SW480 (cell line): ENCODE measurements around the gene ANAPC15.
"Not testable (repeated sequence)": the region's sequence is repeated elsewhere in the genome, so short reads cannot be mapped to it uniquely, and the experiment has no call there.

Experiments
- DNase-seq: peaks from one replicate; pipeline ENCODE4 v3.0.0-alpha.2; 2016; ENCODE audit warnings: low spot score

ANAPC15 gene

GRCh38 chr11:72112143-72112977 lies at the start of gene ANAPC15:
TSS of gene ANAPC15 (minus strand) at chr11:72112695. CDS start at chr11:72111276, 1,419 bp downstream.
- DNase-seq, result peak; percentile 100

- DNase-seq, result no peak
Observed at GRCh38 chr11:72160319-72160718, 47.8 kb upstream of the ANAPC15 start.

DNA sequence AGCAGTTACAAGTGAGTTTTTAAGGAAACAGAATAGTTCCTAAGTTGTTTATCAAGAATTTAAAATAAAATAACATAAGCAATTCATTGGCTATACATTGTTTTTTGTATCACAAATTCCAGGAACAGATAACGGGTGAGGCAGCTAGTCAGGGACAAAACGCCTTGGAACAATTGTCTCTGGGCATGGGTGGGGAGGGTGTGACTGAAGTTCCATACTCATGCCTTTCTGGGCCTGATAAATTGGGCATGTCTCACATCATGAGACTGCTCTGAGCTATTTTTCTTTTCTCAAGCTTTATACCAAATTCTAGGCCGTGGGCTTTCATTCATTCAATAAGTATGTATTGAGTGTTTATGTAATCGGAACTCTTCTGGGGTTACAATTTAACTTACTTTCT lies 44.6 kb upstream of the ANAPC15 start:
- DNase-seq, result no peak

- DNase-seq, result no peak
Observed at GRCh38 chr11:72155751-72156150, 43.3 kb upstream of the ANAPC15 start.

DNA sequence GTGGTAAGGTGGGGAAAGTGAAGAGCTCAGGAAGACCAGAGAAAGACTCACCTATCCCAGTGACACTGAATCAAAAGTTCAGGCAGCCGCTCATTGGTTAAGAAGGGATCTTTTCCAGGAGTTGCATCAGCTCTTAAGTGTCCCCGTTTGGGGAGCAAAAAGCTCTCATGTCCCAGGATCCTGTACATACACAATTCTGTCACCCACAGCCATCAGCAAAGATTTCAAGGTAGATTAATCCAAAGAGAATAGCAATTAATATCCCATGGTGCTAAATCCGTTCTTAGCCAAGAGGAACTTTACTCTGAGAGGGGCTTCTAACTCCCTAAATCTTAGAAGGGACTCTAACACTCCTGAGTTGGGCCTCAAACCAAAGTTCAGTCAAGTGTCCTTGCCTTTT lies 42.3 kb upstream of the ANAPC15 start:
- no peak for DNase-seq

GRCh38 chr11:72153874-72154273 lies 41.4 kb upstream of the ANAPC15 start:
- not testable (repeated sequence) for DNase-seq

GRCh38 chr11:72150882-72151281 lies 38.4 kb upstream of the ANAPC15 start:
- DNase-seq, result no peak

DNA sequence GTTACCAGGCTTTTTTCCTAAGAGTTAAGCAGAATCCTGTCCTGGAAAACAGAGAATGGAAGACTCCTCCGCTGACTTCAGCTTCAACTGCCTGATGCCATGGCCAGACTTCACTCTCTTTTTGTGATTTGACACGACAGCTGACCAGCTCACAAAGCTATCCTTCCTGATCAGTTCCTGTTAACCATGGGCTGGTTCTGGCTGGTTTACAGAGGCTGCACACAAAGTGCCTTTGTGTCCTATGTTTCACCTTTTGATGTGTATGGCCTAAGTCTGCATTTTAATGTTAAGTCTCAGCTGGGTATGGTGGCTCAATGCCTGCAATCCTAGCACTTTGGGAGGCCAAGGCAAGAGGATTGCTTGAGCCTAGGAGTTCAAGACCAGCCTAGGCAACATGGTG lies 34.1 kb upstream of the ANAPC15 start:
- no peak for DNase-seq

DNA sequence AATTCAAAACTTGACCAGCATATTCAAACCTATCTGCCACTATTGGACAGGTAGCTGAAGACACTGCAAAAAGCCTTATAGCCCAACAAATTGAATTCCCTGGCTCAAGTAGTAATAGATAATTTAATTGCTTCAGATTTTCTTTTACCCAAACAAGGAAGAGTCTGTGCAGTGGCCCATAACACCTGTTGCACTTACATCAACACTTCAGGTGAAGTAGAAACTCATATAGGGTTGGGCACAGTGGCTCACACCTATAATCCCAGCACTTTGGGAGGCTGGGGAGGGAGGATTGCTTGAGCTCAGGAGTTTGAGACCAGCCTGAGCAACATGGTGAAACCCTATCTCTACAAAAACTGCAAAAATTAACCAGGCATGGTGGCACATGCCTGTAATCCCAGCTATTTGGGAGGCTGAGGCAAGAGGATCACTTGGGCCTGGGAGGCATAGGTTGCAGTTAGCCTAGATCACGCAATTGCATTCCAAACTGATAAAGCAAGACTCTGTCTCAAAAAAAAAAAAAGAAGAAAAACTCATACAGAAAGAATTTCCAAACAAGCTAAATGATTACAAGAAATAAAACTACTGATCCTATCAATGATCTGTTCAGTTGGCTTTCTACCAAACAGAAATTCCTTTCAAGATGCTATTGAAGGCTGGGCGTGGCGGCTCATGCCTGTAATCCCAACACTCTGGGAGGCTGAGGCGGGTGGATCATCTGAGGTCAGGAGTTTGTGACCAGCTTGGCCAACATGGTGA lies 32.5 kb upstream of the ANAPC15 start:
- DNase-seq, result no peak

GRCh38 chr11:72142543-72142942 lies 30.0 kb upstream of the ANAPC15 start:
- not testable (repeated sequence) for DNase-seq

- DNase-seq, result peak; percentile 21
Observed at GRCh38 chr11:72142086-72142485, 29.6 kb upstream of the ANAPC15 start.

- DNase-seq, result peak; percentile 91
Observed at GRCh38 chr11:72141066-72141465, 28.6 kb upstream of the ANAPC15 start.

DNA sequence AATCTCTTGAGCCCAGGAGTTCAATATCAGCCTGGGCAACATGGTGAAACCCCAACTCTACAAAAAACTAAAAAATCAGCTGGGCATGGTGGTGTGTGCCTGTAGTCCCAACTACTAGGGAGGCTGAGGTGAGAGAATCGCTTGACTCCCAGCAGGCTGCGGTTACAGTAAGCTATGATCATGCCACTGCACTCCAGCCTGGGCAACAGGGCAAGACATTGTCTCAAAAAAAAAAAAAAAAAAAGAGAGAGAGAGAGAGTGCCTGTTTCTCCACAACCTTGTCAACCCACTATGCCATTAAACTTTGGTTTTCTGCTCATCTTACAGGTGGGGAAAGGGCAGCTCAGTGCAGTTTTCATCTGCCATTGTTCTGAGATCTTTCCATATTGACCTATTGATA lies 28.2 kb upstream of the ANAPC15 start:
- peak; percentile 62 for DNase-seq

DNA sequence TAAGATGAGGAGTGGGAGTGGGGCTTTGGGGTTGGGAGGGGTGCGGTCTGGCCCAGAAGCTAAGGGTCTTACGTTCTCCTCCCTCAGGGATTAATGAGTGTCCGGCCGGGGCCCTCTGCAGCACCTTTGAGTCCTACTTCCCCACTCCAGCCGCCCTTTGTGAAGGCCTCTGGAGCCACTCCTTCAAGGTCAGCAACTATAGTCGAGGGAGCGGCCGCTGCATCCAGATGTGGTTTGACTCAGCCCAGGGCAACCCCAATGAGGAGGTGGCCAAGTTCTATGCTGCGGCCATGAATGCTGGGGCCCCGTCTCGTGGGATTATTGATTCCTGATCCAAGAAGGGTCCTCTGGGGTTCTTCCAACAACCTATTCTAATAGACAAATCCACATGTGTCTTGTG lies 27.0 kb upstream of the ANAPC15 start:
- DNase-seq, result no peak

DNA sequence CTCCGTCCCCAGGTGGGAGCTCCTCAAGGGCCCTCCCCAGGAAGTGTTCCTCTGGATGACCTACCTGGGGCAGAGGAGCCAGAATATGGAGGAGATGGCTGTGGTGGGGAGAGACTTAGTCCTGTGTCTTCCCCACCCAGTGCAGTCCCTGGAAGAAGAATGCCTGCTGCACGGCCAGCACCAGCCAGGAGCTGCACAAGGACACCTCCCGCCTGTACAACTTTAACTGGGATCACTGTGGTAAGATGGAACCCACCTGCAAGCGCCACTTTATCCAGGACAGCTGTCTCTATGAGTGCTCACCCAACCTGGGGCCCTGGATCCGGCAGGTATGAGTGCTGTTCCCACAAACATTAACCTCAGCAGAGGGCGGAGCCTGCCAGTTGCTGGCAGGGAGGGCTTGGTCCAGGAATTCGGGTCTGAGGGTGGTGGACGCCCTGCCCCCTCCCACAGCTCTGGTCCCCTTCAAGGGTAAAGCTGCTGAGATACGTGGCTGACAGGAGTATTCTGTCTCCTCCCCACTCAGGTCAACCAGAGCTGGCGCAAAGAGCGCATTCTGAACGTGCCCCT lies 26.4 kb upstream of the ANAPC15 start:
- no peak for DNase-seq

DNA sequence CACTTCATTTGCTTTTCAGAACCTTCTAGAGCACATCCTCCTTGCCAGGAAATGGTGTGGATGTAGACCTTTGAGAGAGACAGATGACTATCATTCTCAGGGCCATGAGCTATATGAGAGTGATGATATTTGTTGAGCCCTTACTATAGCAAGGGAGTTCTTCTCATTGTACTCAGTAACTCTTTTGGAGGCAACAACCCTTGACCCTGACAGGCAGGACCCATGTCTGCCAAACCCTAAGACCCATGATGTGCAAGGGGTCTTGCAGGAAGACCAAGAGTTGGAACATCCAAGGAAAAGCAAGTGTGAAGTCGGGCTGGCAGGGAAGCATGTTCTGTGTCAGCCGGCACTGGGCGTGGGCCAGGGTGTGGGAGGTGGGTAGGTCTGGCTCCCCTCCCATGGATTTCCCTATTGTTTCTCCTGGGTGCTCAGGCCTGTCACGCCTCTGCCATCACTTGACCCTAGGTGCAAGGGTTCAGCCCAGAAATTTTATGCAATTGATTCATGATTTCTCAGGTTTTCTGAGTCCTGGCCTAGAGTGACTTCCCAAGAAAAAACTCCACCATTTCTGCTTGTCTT lies 24.3 kb upstream of the ANAPC15 start:
- DNase-seq, result no peak

DNA sequence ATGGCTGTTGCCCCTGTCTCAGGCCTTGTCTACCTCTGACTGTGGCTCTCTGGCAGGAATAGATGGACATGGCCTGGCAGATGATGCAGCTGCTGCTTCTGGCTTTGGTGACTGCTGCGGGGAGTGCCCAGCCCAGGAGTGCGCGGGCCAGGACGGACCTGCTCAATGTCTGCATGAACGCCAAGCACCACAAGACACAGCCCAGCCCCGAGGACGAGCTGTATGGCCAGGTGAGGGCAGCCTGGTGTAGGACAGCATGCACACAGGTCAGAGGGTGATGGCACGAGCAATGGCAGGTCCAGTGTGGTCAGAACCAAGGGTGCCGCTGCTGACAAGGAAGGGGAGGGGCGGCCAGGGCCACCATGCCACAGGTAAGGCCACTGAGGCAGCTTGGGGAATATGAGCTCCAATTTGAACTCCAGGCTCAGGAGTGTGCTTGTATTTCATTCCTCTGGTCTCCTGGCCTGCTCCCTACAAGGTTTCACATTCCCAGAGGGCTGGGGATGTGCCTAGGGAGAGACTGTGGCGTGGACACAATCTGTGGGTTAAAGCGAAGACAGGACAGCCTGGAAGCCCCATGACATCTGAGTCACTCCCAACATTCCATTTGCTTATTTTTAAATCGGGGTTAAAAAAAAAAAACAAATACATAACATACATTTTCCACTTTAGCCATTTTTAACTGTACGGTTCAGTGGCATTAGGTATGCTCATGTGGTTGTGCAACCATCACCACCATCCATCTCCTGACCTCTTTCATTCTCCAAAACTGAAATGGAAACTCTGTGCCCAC lies 23.6 kb upstream of the ANAPC15 start:
- DNase-seq, result no peak

DNA sequence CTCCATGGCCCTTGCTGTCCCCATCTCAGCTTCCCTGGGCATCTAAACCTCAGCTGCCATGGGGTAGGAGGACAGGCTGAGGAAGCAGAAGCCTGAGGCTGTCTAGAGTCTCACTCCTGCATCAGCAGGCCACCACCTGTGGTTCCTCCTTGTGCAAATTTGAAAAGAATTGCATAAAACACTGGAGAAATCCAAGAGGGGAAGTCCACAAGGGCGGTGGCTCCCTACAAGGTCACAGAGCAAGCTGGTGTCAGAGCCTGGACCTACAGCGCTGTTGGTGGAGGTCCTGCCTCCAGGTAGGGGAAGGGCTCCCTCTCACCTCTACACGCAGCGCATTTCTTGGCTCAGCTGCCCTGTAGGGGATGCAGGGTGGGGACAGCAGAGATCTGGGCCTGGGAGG lies 23.0 kb upstream of the ANAPC15 start, which contains the start of gene FOLR3:
TSS of gene FOLR3 (plus strand) at position 253 of the 400 bp plus-strand sequence. CDS start 228 bp downstream, outside the sequence.
- not testable (repeated sequence) for DNase-seq

DNA sequence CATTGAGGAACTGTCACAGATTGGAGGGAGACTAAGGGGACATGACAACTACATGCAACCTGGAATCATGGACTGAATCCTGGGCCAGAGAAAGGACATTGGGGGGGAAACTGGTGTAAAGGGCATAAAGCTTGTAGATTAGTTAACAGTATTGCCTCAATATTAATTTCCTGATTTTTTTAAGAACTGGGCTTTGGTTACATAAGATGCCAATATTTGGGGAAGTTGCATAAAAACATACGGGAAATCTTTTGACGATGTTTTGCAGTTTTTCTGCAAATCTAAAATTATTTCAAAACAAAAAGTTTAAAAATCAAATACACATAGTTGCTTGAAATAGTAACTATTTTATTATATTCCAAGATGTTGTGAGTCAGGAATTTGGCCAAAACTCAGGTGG lies 20.2 kb upstream of the ANAPC15 start:
- DNase-seq, result no peak

- no peak for DNase-seq
Observed at GRCh38 chr11:72129381-72129780, 16.9 kb upstream of the ANAPC15 start.

GRCh38 chr11:72127923-72128322 lies 15.4 kb upstream of the ANAPC15 start:
- DNase-seq, result no peak

DNA sequence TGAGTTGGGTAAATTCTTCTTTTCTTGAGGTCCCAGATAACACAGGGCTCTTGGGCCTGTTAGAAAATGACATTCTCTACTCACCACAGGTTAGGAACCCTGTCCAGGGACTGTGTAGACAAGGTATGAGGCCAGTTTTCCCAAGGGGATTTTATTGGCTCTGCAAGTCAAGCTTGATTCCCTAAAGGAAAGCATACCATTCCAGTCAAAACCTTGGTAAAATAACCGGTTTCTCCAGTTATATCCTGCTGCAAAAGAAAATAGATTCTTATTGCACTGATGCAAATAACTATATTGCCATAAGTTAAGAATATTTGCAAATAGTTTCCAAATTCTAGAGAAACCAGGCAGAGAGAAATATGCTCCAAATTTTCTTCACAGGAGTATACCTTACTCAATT lies 13.5 kb upstream of the ANAPC15 start:
- DNase-seq, result no peak
